Measurements from ENCODE around the gene M1AP.
"Not testable (repeated sequence)": the region's sequence is repeated elsewhere in the genome, so short reads cannot be mapped to it uniquely, and the experiment has no call there.

The M1AP gene

GRCh38 chr2:74671479-74671878 lies 23.3 kb upstream of the M1AP start:
- H3K36me3 Mint-ChIP-seq (ENCODE audit: low read depth): peaks cover 4% of the 10 kb centered on the region
- ATAC-seq (no peak), DNase-seq (no peak)
- no peak overlapping the region for H3K4me3 Mint-ChIP-seq
- no peaks in the 10 kb centered on the region for H3K4me1 Mint-ChIP-seq
- H3K9me3 Mint-ChIP-seq: no peaks in the 10 kb centered on the region
- H3K27me3 Mint-ChIP-seq: no peaks in the 10 kb centered on the region
- no peak overlapping the region for H3K27ac Mint-ChIP-seq

- ATAC-seq: no peak
- H3K27me3 Mint-ChIP-seq: no peaks in the 10 kb centered on the region
- no peaks in the 10 kb centered on the region for H3K4me1 Mint-ChIP-seq
- H3K27ac Mint-ChIP-seq: no peak overlapping the region
- H3K4me3 Mint-ChIP-seq: no peak overlapping the region
- H3K36me3 Mint-ChIP-seq (ENCODE audit: low read depth): no peaks in the 10 kb centered on the region
- no peaks in the 10 kb centered on the region for H3K9me3 Mint-ChIP-seq
- DNase-seq: no peak
Measured at GRCh38 chr2:74670263-74670662, 22.1 kb upstream of the M1AP start.

DNA sequence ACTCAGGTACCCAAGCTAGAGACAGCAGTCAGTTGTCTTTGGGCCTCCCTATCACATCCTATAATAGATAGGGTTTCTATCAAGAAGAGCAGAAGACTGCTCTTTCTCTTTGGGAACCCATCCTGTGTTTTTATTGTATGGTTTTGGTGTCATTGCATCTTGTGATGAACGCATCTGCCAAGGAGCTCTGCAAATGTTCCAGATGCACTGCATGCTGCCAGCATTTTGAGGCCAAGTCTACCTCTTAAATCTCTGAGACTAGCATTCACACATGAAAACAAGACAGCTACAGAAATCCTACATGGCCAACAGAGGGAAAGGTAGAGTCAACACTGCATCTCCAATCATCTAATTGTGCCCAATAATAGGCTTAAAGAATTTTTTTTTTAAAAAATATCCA lies 20.0 kb upstream of the M1AP start:
- DNase-seq (no peak), ATAC-seq (no peak)
- Mint-ChIP-seq H3K4me1 (no peaks in the 10 kb centered on the region), H3K36me3 (ENCODE audit: low read depth) (no peaks in the 10 kb centered on the region), H3K4me3 (no peak overlapping the region), H3K27me3 (no peaks in the 10 kb centered on the region), H3K27ac (no peak overlapping the region), H3K9me3 (no peaks in the 10 kb centered on the region)

GRCh38 chr2:74659462-74659861 lies 11.3 kb upstream of the M1AP start:
- Mint-ChIP-seq H3K4me3 (no peak overlapping the region), H3K27me3 (no peaks in the 10 kb centered on the region), H3K4me1 (peaks cover 6% of the 10 kb centered on the region), H3K27ac (no peak overlapping the region), H3K36me3 (ENCODE audit: low read depth) (no peaks in the 10 kb centered on the region), H3K9me3 (no peaks in the 10 kb centered on the region)
- DNase-seq (no peak), ATAC-seq (no peak)

DNA sequence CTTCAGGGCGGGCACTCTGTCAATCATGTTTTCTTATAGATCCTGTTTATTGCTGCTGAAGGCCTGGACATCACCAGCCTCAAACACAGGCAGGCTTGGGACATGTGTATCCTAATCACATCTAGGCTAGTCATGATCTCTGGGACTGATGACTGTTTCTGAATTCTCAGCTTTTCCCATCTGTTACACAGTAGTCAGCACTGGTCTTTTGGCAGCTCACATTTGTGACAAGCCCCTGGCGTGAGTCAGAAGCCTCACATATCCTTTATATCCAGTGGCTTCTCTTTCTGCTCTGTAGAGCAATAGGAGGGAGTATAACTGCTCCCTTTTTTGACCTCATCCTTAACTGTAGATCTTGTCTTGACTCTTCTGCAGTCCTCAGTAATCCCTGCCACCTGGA lies 10.4 kb upstream of the M1AP start:
- Mint-ChIP-seq H3K9me3 (no peaks in the 10 kb centered on the region), H3K4me3 (no peak overlapping the region), H3K27ac (no peak overlapping the region), H3K4me1 (peaks cover 10% of the 10 kb centered on the region), H3K36me3 (ENCODE audit: low read depth) (no peaks in the 10 kb centered on the region), H3K27me3 (no peaks in the 10 kb centered on the region)
- ATAC-seq (no peak), DNase-seq (no peak)

DNA sequence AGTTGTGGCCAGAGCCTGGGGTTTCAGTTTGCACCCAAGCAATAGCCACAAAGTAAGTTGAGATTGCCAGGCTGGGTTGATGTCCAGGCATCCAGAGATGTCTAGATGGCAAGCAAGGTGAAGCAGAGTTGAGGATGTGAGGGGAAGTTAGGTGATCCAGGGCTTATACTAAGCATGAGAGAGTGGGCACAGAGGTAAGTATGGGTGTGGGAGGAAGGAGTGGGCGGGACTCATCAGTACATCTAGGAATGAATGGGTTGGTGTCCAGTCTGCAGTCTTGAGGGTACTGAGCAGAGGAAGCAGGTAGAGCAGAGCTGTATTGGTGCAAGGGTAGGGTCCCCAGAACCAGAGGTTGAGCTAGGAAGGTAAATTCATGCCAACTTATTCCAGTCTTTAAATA lies 7.4 kb upstream of the M1AP start:
- no peak overlapping the region for H3K27ac Mint-ChIP-seq
- H3K9me3 Mint-ChIP-seq: no peaks in the 10 kb centered on the region
- ATAC-seq: no peak
- H3K27me3 Mint-ChIP-seq: no peaks in the 10 kb centered on the region
- H3K4me1 Mint-ChIP-seq: peaks cover 10% of the 10 kb centered on the region
- no peak overlapping the region for H3K4me3 Mint-ChIP-seq
- DNase-seq: no peak
- no peaks in the 10 kb centered on the region for H3K36me3 Mint-ChIP-seq (ENCODE audit: low read depth)

- DNase-seq: peak; percentile 94
- Mint-ChIP-seq H3K27me3 (peaks cover 5% of the 10 kb centered on the region), H3K36me3 (ENCODE audit: low read depth) (no peaks in the 10 kb centered on the region), H3K4me3 (peak within 1 kb of the TSS; percentile 79), H3K4me1 (peaks cover 10% of the 10 kb centered on the region), H3K9me3 (no peaks in the 10 kb centered on the region), H3K27ac (peak within 1 kb of the TSS; percentile 13)
- ATAC-seq: peak; percentile 100
Measured at GRCh38 chr2:74653985-74654882, 6.1 kb upstream of the M1AP start, which contains the start of gene SEMA4F. SEMA4F (plus strand) TSS chr2:74654247; CDS start chr2:74654377, 130 bp downstream.

GRCh38 chr2:74653589-74653984 lies 5.5 kb upstream of the M1AP start:
- no peaks in the 10 kb centered on the region for H3K36me3 Mint-ChIP-seq (ENCODE audit: low read depth)
- H3K4me3 Mint-ChIP-seq: peak overlapping the region; percentile 79
- no peak overlapping the region for H3K27ac Mint-ChIP-seq
- ATAC-seq (peak; percentile 12), DNase-seq (no peak)
- peaks cover 10% of the 10 kb centered on the region for H3K4me1 Mint-ChIP-seq
- H3K9me3 Mint-ChIP-seq: no peaks in the 10 kb centered on the region
- H3K27me3 Mint-ChIP-seq: peaks cover 12% of the 10 kb centered on the region

DNA sequence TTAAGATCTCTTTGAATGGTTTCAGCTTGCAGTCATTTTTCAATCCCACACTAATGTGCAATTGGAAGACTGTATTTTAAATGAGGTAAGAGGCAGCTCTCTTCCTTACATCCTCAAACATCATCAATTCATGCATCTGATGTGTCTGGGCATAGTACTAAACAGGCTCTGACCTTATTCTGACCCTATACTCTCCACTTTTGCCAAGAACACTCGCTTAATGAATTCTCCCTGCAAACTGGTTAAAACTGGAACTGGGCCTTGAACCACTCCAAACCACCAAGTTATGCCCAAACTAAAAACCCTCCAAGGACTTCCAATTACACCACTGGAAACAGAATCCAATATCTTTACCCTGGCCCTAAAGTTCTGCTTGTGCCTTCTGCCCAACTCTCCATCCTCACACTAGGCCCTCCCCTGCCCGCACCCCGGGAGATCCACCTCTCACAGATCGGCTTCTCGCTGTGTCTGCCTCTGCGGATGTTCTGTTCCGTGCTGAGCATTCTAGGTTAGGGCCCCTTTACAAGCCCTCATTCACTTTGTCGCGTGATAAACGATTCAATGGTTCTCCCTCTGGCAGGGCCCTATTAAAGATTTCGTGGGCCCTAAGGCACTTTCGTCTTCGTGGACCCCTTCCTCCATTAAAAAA lies 1.2 kb downstream of the M1AP start:
- no peaks in the 10 kb centered on the region for H3K4me1 Mint-ChIP-seq
- H3K9me3 Mint-ChIP-seq: no peaks in the 10 kb centered on the region
- H3K36me3 Mint-ChIP-seq (ENCODE audit: low read depth): no peaks in the 10 kb centered on the region
- H3K27me3 Mint-ChIP-seq: peaks cover 26% of the 10 kb centered on the region
- H3K4me3 Mint-ChIP-seq: no peak overlapping the region
- ATAC-seq: no peak
- H3K27ac Mint-ChIP-seq: no peak overlapping the region
- no peak for DNase-seq

- H3K4me3 Mint-ChIP-seq: no peak overlapping the region
- no peaks in the 10 kb centered on the region for H3K4me1 Mint-ChIP-seq
- H3K27ac Mint-ChIP-seq: no peak overlapping the region
- H3K9me3 Mint-ChIP-seq: no peaks in the 10 kb centered on the region
- H3K36me3 Mint-ChIP-seq (ENCODE audit: low read depth): no peaks in the 10 kb centered on the region
- DNase-seq: no peak
- peaks cover 26% of the 10 kb centered on the region for H3K27me3 Mint-ChIP-seq
- no peak for ATAC-seq
Measured at GRCh38 chr2:74646201-74646600, 1.9 kb downstream of the M1AP start.

DNA sequence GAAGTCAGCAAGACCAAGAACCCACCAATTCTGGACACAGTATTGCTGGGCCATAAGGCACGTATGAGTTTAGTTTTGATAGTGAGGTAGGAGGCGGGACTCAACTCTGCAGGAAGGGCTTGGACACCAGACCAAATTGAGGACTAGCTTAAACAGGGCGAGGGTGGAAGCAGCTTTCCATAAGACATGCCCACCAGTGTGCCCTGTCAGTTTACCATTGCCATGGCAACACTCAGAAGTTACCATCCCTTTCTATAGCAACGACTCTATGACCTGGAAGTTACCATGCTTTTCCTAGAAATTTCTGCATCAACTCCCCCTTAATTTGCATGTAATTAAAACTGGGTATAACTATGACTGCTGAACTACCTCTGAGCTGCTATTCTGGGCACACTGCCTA lies 2.8 kb downstream of the M1AP start:
- no peak for ATAC-seq
- no peaks in the 10 kb centered on the region for H3K9me3 Mint-ChIP-seq

GRCh38 chr2:74639550-74639949 lies 8.6 kb downstream of the M1AP start:
- no peaks in the 10 kb centered on the region for H3K9me3 Mint-ChIP-seq
- no peak overlapping the region for H3K4me3 Mint-ChIP-seq
- H3K27me3 Mint-ChIP-seq: no peaks in the 10 kb centered on the region
- H3K4me1 Mint-ChIP-seq: no peaks in the 10 kb centered on the region
- H3K27ac Mint-ChIP-seq: no peak overlapping the region
- H3K36me3 Mint-ChIP-seq (ENCODE audit: low read depth): no peaks in the 10 kb centered on the region
- DNase-seq (no peak), ATAC-seq (no peak)

More for the DNA sequence above, 2.8 kb downstream of the M1AP start:
- H3K27ac Mint-ChIP-seq: no peak overlapping the region
- H3K4me1 Mint-ChIP-seq: no peaks in the 10 kb centered on the region
- H3K27me3 Mint-ChIP-seq: peaks cover 26% of the 10 kb centered on the region
- DNase-seq: no peak
- H3K36me3 Mint-ChIP-seq (ENCODE audit: low read depth): no peaks in the 10 kb centered on the region
- H3K4me3 Mint-ChIP-seq: no peak overlapping the region

- no peaks in the 10 kb centered on the region for H3K4me1 Mint-ChIP-seq
- no peaks in the 10 kb centered on the region for H3K27me3 Mint-ChIP-seq
- H3K9me3 Mint-ChIP-seq: no peaks in the 10 kb centered on the region
- ATAC-seq (no peak), DNase-seq (no peak)
- H3K27ac Mint-ChIP-seq: no peak overlapping the region
- no peaks in the 10 kb centered on the region for H3K36me3 Mint-ChIP-seq (ENCODE audit: low read depth)
- H3K4me3 Mint-ChIP-seq: no peak overlapping the region
Measured at GRCh38 chr2:74632939-74633312, 15.2 kb downstream of the M1AP start.

- DNase-seq: no peak
- no peaks in the 10 kb centered on the region for H3K27me3 Mint-ChIP-seq
- no peaks in the 10 kb centered on the region for H3K4me1 Mint-ChIP-seq
- H3K4me3 Mint-ChIP-seq: no peak overlapping the region
- no peak overlapping the region for H3K27ac Mint-ChIP-seq
- ATAC-seq: no peak
- H3K36me3 Mint-ChIP-seq (ENCODE audit: low read depth): no peaks in the 10 kb centered on the region
- H3K9me3 Mint-ChIP-seq: no peaks in the 10 kb centered on the region
Measured at GRCh38 chr2:74632209-74632938, 15.8 kb downstream of the M1AP start.

DNA sequence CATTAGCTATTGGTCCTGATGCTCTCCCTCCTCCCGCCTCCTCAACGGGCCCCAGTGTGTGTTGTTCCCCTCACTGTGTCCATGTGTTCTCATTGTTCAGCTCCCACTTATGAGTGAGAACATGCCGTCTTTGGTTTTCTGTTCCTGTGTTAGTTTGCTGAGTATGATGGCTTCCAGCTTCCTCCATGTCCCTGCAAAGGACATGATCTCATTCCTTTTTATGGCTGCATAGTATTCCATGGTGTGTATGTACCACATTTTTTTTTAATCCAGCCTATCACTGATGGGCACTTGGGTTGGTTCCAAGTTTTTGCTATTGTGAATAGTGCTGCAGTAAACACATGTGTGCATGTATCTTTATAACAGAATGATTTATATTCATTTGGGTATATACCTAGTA lies 17.7 kb downstream of the M1AP start:
- H3K27ac Mint-ChIP-seq; ATAC-seq; H3K4me3 Mint-ChIP-seq; H3K9me3 Mint-ChIP-seq; H3K27me3 Mint-ChIP-seq; H3K36me3 Mint-ChIP-seq (ENCODE audit: low read depth); H3K4me1 Mint-ChIP-seq; DNase-seq: not testable (repeated sequence)
